Muscle layer of duodenum (tissue), 2 donors: ENCODE results near the gene VCP.

Experiments
- H3K27ac ChIP-seq: one replicate; pipeline ENCODE4 v1.7.0; 2013; ENCODE audit warnings: mild to moderate bottlenecking, low read length
- H3K27me3 ChIP-seq: one replicate; pipeline ENCODE4 v1.7.0; 2013; ENCODE audit warnings: low read depth, mild to moderate bottlenecking, control low read depth, low read length
- H3K36me3 ChIP-seq, 2 donors: one replicate each; pipeline ENCODE4 v1.7.0; 2013; ENCODE audit warnings: low read length in 2 of 2, control low read depth in 1 of 2, mild to moderate bottlenecking in 1 of 2; ENCODE audit not compliant: insufficient read depth in 2 of 2, control insufficient read depth in 1 of 2
- H3K4me1 ChIP-seq, 2 donors: one replicate each; pipeline ENCODE4 v1.7.0; 2013; ENCODE audit warnings: low read length in 2 of 2, mild to moderate bottlenecking in 2 of 2, control low read depth in 1 of 2, moderate library complexity in 1 of 2; ENCODE audit not compliant: insufficient read depth in 2 of 2, control insufficient read depth in 1 of 2
- H3K4me3 ChIP-seq, 2 donors: one replicate each; pipeline ENCODE4 v1.7.0; 2013; ENCODE audit warnings: low read length in 2 of 2, low read depth in 1 of 2, mild to moderate bottlenecking in 1 of 2
- H3K9me3 ChIP-seq, 2 donors: one replicate each; pipeline ENCODE4 v1.7.0; 2013; ENCODE audit warnings: low read length in 2 of 2, control low read depth in 1 of 2, mild to moderate bottlenecking in 1 of 2; ENCODE audit not compliant: control insufficient read depth in 1 of 2
- donor health status: healthy.

The VCP gene

GRCh38 chr9:35097573-35097972 is 25.1 kb upstream of the VCP start:
- H3K36me3 ChIP-seq, result peaks cover 20 to 40% of the 10 kb centered on the region in 2 donors

GRCh38 chr9:35096035-35096849 is 23.8 kb upstream of the VCP start, which contains the start of gene PIGO:
Gene PIGO (minus strand): TSS chr9:35096591. CDS start chr9:35095565, 1,026 bp downstream.
- Histone ChIP-seq H3K36me3 (peaks cover 28 to 50% of the 10 kb centered on the region in 2 donors), H3K4me3 (peak within 1 kb of the TSS; percentile 84), H3K27ac (peak within 1 kb of the TSS; percentile 93), H3K4me1 (peaks cover 0 to 12% of the 10 kb centered on the region in 2 donors), H3K27me3 (no peaks in the 10 kb centered on the region), H3K9me3 (no peaks in the 10 kb centered on the region)

More at GRCh38 chr9:35097573-35097972, 25.1 kb upstream of the VCP start:
- Histone ChIP-seq H3K4me3 (no peak overlapping the region), H3K27ac (no peak overlapping the region), H3K9me3 (no peaks in the 10 kb centered on the region), H3K27me3 (no peaks in the 10 kb centered on the region), H3K4me1 (peaks cover 9 to 26% of the 10 kb centered on the region in 2 donors)

- peaks cover 0 to 10% of the 10 kb centered on the region in 2 donors for H3K4me1 ChIP-seq
- H3K27me3 ChIP-seq, result no peaks in the 10 kb centered on the region
Observed at GRCh38 chr9:35091536-35091935, 19.1 kb upstream of the VCP start.

GRCh38 chr9:35089434-35089833 is 17.0 kb upstream of the VCP start:
- no peak overlapping the region for H3K27ac ChIP-seq
- no peaks in the 10 kb centered on the region for H3K4me1 ChIP-seq
- H3K27me3 ChIP-seq, result no peaks in the 10 kb centered on the region
- H3K36me3 ChIP-seq, result peaks cover 37 to 75% of the 10 kb centered on the region in 2 donors
- H3K4me3 ChIP-seq, result no peak overlapping the region
- no peaks in the 10 kb centered on the region for H3K9me3 ChIP-seq

More at GRCh38 chr9:35091536-35091935, 19.1 kb upstream of the VCP start:
- no peak overlapping the region for H3K4me3 ChIP-seq
- H3K27ac ChIP-seq, result no peak overlapping the region
- H3K9me3 ChIP-seq, result no peaks in the 10 kb centered on the region
- peaks cover 37 to 74% of the 10 kb centered on the region in 2 donors for H3K36me3 ChIP-seq

- Histone ChIP-seq H3K27ac (no peak overlapping the region), H3K4me1 (peaks cover 0 to 3% of the 10 kb centered on the region in 2 donors), H3K9me3 (no peaks in the 10 kb centered on the region), H3K4me3 (no peak overlapping the region), H3K27me3 (no peaks in the 10 kb centered on the region), H3K36me3 (peaks cover 14 to 34% of the 10 kb centered on the region in 2 donors)
Observed at GRCh38 chr9:35085078-35085477, 12.7 kb upstream of the VCP start.

GRCh38 chr9:35079426-35080341 is 7.3 kb upstream of the VCP start, which contains the start of gene FANCG:
Gene FANCG (minus strand): TSS chr9:35079942. CDS start chr9:35079524, 418 bp downstream.
- Histone ChIP-seq H3K36me3 (peaks cover 4 to 11% of the 10 kb centered on the region in 2 donors), H3K4me3 (peak within 1 kb of the TSS; percentile 83 to 96), H3K27ac (peak within 1 kb of the TSS; percentile 39), H3K27me3 (no peaks in the 10 kb centered on the region), H3K4me1 (peaks cover 12 to 15% of the 10 kb centered on the region in 2 donors), H3K9me3 (no peaks in the 10 kb centered on the region)

- H3K9me3 ChIP-seq, result no peaks in the 10 kb centered on the region
- peaks cover 4 to 13% of the 10 kb centered on the region in 2 donors for H3K36me3 ChIP-seq
- peaks cover 12 to 15% of the 10 kb centered on the region in 2 donors for H3K4me1 ChIP-seq
- H3K4me3 ChIP-seq, result peak overlapping the region; percentile 83 to 96
- H3K27me3 ChIP-seq, result no peaks in the 10 kb centered on the region
- peak overlapping the region; percentile 39 for H3K27ac ChIP-seq
Observed at GRCh38 chr9:35079041-35079425, 6.6 kb upstream of the VCP start.

GRCh38 chr9:35078066-35078465 is 5.6 kb upstream of the VCP start:
- Histone ChIP-seq H3K36me3 (peaks cover 4 to 13% of the 10 kb centered on the region in 2 donors), H3K4me1 (peaks cover 12 to 15% of the 10 kb centered on the region in 2 donors), H3K4me3 (no peak overlapping the region), H3K27ac (no peak overlapping the region), H3K9me3 (no peaks in the 10 kb centered on the region), H3K27me3 (no peaks in the 10 kb centered on the region)

- peaks cover 12 to 15% of the 10 kb centered on the region in 2 donors for H3K4me1 ChIP-seq
- no peak overlapping the region for H3K27ac ChIP-seq
- H3K36me3 ChIP-seq, result peaks cover 10 to 13% of the 10 kb centered on the region in 2 donors
- no peak overlapping the region for H3K4me3 ChIP-seq
- no peaks in the 10 kb centered on the region for H3K9me3 ChIP-seq
- H3K27me3 ChIP-seq, result no peaks in the 10 kb centered on the region
Observed at GRCh38 chr9:35076848-35077247, 4.4 kb upstream of the VCP start.

GRCh38 chr9:35075358-35075757 is 2.9 kb upstream of the VCP start:
- Histone ChIP-seq H3K9me3 (no peaks in the 10 kb centered on the region), H3K27ac (no peak overlapping the region), H3K4me1 (peaks cover 12 to 23% of the 10 kb centered on the region in 2 donors), H3K4me3 (no peak overlapping the region), H3K27me3 (no peaks in the 10 kb centered on the region), H3K36me3 (peaks cover 13 to 18% of the 10 kb centered on the region in 2 donors)

- Histone ChIP-seq H3K27ac (no peak overlapping the region), H3K4me1 (peaks cover 12 to 28% of the 10 kb centered on the region in 2 donors), H3K27me3 (no peaks in the 10 kb centered on the region), H3K4me3 (no peak overlapping the region), H3K36me3 (peaks cover 13 to 18% of the 10 kb centered on the region in 2 donors), H3K9me3 (no peaks in the 10 kb centered on the region)
Observed at GRCh38 chr9:35074791-35075190, 2.4 kb upstream of the VCP start.
